Mammary epithelial cell (primary cell): ENCODE measurements around the gene CLSTN3.

Experiments
- EZH2 ChIP-seq: IDR thresholded peaks from 2 replicates; pipeline ENCODE4 v1.6.1; 2012; ENCODE audit warnings: low read length, inconsistent platforms, borderline replicate concordance
- TF ChIP-seq, protein P1 (sequence below), 2 donors: IDR thresholded peaks in 1 of 2; conservative IDR thresholded peaks in 1 of 2; 2 replicates each; pipeline ENCODE4 v1.5.1; 2011 to 2012; ENCODE audit warnings: inconsistent platforms in 2 of 2, low read length in 2 of 2, mild to moderate bottlenecking in 2 of 2, control low read depth in 1 of 2, low read depth in 1 of 2; ENCODE audit not compliant: insufficient read depth in 1 of 2; ENCODE audit errors: extremely low read depth in 1 of 2

DNA sequence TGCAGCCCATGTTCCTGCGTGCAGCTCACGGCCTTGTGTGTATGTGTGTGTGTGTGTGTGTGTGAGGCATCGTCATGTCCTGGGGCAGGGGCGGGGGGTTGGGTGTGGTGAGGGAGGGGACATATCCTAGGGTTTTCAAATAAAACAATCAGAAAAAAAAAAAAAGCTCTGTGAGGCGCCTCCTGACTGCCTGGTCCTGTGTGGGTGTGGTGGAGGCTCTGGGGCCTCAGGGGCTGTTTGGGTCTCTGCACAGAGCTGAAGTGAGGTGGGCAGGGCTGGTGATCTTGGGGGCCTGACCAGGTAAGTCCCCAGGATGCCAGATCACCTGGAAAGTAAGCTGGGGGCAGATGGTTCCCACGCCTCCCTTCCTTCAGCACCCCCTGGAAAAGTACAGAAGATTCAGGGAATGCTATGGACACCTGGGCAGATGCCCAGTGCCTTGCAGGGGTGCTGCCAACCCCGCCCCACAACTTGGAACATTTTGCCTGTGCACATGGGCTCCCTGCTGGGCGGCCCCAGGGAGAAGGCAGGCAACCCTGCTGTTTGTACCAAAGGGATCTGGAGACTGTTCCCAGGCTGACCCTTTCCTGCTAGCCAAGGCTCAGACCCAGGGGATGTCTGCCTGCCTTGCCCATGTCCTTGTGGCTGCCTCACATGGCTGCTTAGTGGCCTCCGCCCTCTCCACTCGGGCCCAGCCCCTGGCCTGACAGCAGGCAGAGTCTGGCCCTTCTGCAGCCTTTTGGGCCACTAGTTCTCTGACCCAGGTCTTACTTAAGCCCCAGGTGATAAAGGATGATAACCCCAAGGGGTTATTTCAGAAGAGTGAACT lies 28.8 kb downstream of the CLSTN3 start:
- TF ChIP-seq, protein P1, sequence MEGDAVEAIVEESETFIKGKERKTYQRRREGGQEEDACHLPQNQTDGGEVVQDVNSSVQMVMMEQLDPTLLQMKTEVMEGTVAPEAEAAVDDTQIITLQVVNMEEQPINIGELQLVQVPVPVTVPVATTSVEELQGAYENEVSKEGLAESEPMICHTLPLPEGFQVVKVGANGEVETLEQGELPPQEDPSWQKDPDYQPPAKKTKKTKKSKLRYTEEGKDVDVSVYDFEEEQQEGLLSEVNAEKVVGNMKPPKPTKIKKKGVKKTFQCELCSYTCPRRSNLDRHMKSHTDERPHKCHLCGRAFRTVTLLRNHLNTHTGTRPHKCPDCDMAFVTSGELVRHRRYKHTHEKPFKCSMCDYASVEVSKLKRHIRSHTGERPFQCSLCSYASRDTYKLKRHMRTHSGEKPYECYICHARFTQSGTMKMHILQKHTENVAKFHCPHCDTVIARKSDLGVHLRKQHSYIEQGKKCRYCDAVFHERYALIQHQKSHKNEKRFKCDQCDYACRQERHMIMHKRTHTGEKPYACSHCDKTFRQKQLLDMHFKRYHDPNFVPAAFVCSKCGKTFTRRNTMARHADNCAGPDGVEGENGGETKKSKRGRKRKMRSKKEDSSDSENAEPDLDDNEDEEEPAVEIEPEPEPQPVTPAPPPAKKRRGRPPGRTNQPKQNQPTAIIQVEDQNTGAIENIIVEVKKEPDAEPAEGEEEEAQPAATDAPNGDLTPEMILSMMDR (conservative IDR thresholded peaks at IDR 0.05 in 1 of 2, IDR thresholded peaks at IDR 0.05 in 1 of 2; ENCODE audit: extremely low read depth in 1 of 2, insufficient read depth in 1 of 2, low read depth in 1 of 2, low read length in 2 of 2), result no peak
- TF ChIP-seq EZH2, result no peak
